ELR (cell line): Measurements from ENCODE around the gene NBEA.
"Not testable (repeated sequence)": the region's sequence is repeated elsewhere in the genome, so short reads cannot be mapped to it uniquely, and the experiment has no call there.

Experiments
- DNase-seq: peaks from one replicate; pipeline ENCODE4 v3.0.0-alpha.2; 2015; ENCODE audit warnings: low read depth

NBEA gene

DNA sequence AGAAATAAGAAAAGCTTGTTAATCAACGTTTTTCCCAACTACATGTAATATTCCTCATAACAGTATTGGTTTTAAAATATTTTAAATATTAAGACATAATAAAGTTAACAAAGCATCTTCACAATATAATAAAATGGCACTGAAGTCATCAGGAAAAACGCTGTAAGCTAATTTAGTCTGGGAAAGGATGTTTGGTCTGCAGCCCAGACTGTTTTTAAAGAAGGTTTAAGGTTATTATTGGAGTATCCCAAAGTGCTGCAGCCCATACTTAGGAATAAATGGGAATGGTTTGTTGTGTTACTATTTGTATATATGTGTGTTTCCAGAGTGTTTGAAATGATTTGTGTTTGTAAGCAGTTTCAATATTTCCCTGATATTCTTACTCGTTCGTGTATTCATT lies 727.3 kb downstream of the NBEA start:
- no peak for DNase-seq

DNA sequence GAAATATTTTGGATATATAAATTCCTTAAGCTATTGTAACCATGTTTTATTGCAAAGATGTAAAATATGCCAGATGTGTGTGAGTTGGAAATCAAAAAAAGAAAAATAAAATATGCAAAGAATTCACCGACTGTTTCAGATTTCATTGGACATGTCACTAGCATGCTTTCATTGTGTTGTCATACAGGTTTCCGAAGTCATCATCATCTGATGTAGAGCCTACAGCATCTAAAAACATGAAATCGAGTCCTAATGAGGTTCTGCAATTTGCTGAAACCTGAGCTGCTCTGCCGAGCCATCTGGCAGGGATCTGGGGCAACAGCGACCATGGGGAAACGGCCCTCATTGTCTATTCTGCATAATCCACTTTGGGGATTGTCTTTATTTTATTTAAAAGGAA lies 730.5 kb downstream of the NBEA start:
- DNase-seq, result peak; percentile 16

DNA sequence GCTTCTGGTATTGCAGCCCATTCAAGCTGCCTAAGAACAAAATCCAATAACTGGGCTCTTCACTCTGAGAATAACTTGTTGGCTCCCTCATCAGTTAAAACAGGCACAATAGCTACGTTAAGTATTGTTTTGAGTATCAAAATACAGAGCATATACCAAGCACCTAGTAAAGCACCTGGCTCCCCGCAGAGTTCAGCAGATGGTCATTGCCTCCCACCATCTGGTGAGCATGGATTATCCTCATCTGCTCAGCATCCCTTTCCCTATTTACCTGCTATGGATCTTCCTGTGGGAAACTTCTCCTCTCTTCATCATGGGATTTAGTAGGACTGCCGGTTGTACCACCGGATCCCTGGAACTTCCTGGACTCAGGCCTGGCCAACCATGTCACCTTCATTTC lies 733.6 kb downstream of the NBEA start:
- DNase-seq, result no peak

DNA sequence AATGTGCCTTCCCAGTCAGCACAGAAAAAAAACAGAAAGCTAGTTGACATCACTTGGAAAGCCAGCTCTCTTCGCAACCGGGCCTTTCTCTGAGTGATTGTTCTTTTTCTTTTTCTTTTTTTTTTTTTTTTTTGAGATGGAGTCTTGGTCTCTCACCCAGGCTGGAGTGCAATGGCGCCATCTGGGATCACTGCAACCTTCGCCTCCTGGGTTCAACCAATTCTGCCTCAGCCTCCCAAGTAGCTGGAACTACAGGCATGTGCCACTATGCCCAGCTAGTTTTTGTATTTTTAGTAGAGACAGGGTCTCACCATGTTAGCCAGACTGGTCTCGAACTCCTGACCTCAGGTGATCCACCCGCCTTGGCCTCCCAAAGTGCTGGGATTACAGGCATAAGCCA lies 735.8 kb downstream of the NBEA start:
- DNase-seq, result not testable (repeated sequence)

DNA sequence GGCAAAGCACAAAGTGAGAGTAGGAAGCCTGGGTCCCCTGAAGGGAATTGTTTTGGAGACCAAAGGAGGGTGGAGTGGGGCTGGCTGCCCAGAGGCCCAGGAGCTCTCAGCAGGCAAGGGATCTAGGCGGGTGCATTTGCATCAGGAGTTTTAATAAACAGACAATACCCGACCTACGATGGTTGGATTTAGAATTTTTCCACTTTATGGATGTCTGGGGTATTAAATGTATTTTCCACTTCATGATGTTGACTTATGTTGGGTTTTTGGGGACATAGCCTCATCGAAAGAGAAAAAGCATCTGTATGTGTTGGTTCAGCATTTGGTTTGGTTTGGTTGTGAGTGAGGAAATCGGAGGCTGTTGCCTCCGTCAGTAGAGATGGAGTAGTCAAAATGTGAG lies 739.6 kb downstream of the NBEA start:
- DNase-seq, result no peak

DNA sequence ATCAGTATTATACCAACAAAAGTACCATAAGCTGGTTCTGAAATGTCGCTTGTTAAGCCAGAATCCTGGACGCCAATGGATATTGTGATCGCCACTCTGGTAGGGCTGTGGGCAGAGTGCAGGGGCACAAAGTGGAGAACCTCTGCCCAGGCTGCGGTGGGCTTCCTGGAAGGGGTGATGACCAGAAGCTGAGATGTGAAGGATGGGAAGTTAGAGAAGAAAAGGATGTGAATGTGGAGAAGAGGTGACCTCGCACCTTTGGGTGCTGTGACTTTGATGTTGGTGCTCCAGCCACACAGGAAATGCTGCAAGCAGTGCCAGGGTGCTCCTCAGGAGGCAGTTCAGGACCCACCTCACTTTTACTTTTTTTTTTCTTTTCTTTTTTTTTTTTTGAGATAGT lies 742.4 kb downstream of the NBEA start:
- DNase-seq, result no peak

DNA sequence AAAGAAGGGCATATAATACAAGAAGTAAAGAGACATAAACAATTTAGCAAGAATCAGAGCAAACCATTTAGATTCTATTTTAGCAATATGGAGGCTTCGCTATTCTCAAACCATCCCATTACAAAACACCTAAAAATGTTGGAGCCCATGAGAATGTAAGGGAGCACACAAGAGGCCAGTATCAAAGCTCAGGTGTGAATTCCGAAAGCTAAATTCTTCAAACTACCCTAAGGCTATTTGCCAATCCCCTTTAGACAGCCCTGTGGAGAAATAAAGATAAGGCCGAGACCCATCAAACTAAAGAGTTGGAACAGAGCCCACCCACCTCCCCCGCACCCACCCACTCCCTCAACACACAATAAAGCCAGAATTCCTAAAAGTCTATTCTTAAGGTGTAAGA lies 745.3 kb downstream of the NBEA start:
- DNase-seq, result no peak

DNA sequence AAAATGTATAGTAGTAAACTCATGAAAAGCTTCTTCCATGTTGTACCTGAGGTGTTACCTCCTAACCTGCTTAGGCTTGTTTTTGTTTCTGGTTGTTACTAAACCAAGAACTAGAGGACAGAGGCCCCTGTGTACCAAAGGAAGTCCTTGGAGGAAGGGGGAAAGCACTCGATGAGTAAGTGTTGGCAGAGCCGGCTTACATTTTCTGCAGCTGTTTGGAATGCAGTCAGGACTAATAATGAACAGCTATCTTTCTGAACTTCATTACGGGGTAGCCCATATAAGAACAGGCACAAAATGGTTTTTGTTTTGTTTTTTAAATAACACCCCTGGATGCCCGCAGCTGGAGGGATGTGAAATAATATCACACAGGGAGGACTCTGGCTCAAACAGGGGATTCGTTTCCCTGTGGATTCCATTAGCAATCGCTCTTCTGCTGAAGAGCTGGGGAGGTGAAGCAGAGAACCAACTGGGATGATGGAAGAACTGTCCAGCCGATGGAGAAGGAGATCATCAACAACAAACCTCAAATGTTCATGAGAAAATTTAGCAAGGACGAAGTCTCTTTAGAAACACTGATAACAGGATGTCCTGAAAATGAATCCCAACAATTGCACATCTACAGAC lies 748.6 kb downstream of the NBEA start:
- peak; percentile 42 for DNase-seq

DNA sequence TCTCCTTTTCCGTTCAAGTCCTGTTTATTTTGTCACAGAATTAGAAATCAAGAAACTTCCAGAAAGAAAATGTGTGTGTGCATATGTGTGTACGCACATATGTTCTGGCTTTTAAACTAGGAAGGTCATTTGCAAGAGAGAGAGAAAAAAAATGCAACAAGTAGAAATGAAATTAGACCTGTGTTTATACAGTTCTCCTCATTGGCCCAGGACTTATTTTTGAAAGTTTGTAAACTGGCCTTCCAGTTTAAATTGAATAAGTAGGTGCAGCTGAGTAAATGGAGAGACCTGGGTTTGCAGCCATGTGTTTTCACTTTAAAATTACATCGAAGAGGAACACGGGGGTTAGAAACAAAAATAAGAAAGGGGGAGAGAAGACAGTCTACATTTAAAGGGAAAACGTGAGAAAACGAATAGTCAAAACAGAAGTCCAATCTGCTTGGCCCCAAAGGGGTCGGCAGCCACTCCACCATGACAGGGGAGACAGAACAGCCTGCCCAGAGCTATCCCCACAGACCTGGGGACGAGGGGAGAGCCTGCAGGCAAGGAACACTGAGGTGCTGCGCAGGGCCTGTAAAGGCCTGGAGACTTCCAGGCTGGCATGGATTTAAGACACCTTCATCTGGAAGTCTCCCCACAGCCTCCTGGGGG lies 751.2 kb downstream of the NBEA start:
- DNase-seq, result no peak

DNA sequence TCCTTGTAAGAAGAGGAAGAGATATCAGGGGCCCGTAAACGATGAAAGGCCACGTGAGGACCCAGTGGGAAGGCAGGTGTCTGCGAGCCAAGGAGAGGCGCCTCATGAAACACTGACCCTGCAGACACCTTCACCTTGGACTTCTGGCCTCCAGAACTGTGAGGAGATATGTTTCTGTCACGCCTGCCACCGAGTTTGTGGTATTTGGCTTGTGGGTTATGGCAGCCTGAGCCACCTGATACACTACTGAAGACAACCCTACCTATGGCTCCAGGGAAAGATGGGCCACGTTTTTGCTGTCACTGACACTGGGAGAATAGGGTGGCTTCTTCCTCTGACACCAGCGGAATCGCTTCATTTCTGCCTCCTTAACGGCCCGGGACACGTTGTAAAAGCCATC lies 752.0 kb downstream of the NBEA start:
- no peak for DNase-seq

DNA sequence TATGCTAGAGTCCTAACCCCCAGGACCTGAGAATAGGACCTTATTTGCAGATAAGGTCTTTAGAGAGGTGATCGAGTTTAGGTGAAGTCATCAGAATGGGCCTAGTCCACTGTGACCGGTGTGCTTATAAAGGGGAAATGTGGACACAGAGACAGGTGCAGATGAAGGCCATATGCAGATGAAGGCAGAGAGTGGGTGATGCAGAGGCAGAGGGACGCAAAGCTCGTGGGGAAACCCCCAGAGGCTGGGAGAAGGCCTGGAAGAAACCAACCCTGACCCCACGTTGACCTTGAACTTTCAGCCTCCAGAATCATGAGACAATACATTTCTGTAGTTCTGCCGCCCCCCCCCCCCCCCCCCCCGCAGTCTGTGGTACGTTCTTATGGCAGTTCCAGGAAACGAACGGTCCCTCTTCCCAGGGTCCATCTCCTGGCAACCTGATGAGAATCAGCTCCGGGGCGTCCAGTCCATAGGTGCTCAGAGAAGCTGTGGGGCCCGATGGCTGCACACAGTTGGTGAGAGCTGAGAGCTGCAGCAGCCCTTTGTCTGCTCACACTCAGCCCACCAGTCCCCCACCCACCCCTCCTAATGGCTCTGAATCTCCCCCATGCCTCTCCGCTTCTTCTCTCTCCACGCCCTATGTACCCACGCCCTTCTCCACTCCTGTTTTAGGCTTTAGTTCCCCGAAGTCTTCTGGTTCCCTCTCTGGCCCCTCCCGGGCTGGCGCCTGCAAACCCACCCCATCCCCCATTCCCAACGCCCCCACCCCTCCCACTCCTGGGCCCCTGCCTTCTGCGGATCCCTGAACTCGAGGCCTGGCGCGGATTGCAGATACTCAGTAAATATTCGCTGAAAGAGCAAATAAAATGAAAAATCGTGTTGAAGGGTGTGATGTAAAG lies 752.7 kb downstream of the NBEA start:
- no peak for DNase-seq

DNA sequence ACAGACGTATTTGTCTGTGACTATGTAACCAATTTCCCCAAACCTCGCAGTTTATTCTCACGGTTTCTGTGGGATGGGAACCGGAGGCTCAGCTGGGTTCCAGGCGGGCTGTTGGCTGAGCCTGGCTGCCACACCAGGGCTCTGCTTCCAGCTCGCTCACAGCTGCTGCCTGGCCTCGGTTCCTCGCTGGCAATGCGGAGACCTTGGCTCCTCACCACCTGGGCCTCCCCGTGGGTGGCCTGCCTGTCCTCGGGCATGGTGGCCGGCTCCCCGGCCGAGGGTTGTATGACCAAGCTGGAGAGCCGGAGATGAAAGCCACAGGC lies 753.3 kb downstream of the NBEA start:
- DNase-seq, result no peak

DNA sequence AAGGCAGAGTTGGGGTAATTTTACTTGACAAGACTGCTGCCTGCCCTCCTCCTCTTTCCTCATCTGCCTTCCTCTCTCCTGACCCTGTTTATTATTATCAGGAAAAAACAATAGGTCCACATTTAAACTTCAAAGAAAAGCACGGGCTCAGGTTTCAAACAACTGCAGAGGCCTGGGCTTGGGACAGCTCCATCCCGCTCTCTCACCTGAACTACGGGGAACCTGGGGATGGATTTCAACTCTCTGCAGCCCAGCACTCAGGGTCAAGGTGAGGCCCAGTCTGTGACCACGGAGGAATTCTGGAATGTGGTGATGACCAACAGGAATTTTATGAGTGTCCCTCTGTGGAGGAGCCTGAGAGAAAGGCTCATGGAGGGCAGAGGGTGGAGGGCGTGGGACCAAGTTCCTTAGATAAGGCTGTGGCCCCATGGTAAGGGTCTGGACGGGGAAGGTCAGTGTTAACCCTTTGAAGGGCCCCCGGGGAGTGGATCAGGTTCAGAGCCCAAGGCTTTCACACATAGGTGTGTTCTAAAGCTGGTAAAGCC lies 755.2 kb downstream of the NBEA start:
- DNase-seq, result peak; percentile 58

DNA sequence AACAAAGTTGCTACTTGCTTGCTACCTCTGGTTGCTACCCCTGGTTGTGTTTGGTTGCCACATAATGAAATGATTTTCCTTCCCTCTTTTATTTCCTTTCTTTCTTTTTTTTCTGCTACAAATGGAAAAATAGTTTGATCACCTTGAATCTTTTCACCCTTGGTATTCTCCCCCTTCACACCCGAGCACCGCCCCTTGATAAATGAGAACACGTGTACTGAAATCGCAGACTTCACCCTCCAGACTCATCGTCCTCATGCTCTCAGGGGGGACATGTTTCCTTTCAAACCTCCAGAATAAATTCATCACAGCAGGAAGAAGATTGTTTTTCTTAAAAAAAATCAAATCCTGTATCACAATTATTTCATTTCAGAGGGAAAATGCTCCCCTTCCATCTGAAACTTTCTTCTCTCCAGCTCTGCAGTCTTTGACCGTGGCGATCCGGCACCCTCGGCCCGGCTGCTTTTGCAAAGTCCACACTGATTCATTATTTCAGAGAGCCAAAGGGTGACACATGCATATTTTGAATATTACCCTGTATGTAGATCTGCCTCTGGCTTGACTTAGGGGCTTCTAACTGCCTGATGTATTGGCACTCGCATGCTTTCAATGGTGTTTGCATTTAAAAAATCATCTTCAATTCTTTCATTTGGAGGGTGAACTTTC lies 757.0 kb downstream of the NBEA start:
- DNase-seq, result peak; percentile 89

DNA sequence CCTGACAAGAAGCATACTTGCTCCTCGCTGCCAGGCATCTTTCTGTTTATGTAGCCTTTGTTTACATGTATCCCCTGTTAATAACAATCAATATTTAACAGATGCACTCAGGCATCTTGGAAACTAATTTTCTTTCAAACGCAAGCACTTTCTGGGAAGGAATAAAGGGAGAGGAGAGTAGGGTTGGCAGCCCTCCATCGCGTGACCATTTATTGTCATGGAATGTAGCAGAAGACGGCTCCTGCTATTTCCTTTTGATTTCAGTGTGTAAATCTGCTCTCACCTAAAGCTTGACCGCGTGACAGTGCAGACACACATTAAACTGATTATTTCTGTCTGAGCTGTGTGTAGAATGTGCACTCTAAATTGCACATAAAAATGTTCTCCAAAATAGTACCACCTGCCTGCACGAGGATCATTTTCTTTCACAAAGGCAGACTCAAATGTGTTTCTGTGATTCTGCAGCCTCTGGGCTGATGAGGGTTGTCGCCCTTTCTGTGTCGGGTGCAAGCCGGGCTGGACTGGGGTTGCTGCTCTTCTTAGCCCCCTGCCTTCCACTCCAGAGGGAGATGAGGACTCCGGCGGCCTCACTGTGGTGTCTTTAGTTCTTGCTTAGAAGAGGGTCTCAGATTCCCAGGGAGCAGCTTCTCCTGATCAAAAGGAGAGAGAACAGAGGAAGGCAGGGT lies 757.9 kb downstream of the NBEA start:
- peak; percentile 60 for DNase-seq

DNA sequence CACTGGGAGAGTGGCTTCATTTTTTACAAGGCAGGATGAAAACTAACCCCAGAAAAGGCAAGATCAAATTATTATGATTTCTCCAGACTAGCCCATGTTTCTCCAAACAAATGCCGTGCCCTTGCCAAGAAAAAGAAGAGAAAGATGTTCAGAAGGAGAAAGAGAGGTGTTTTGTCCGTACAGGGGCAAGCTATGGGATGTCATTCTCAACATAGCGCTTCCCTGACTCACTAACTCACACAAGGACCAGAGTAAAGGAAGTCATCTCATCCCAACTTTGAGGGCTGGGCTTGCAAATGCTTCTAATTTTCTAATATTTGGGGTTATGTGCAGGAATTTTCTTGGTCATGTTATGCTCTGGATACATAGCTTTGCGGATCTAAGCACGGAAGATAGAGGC lies 758.6 kb downstream of the NBEA start:
- peak; percentile 77 for DNase-seq

DNA sequence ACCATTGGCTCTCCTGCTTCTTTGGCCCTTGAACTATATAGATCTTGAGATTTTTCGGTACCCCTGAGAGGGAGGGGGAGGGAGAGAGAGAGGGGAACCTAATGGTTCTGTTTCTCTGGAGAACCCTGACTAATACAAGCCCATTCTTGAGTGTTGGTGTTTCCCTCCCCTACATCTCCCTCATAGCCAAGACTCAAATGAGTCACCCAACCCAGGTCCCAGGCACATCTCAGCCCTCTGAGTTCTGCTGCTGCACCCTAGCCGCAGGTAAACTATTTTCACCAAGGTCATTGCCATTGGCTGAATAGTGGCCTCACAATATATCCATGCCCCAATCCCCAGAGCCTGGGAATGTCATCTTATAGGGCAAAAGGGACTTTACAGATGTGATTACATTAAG lies 760.2 kb downstream of the NBEA start:
- DNase-seq, result no peak

DNA sequence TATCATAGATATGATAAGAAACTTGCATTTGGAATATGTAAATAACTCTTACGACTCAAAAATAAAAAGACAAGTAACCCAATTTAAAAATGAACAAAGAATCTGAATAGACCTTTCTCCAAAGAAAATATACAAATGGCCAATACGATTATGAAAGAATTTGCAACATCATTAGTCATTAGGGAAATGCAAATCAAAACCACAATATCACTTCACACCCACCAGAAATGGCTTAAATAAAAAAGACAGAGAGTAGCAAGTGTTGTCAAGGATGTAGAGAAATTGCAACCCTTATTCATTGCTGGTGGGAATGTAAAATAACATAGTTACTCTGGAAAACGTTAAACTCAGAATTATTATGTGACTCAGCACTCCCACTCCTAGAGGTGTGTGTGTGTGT lies 761.0 kb downstream of the NBEA start:
- peak; percentile 22 for DNase-seq

DNA sequence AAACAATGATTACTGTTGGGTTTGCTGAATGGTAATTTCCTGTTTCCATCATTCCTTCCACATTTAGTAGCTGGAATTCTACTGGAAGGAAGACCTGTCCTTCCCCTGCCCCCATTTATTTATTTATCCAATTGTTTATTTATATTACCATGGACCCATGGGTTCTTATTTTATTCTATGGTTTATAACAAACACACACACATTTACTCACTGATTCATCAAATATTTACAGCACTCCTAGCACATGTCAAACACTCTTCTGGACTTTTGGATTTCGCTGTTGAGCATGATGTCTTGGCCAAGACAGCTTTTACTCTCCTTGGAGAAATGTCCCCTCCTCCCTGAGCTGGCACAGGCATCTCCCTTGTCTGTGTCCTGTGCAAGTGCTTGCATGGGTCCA lies 762.3 kb downstream of the NBEA start:
- DNase-seq, result peak; percentile 18

DNA sequence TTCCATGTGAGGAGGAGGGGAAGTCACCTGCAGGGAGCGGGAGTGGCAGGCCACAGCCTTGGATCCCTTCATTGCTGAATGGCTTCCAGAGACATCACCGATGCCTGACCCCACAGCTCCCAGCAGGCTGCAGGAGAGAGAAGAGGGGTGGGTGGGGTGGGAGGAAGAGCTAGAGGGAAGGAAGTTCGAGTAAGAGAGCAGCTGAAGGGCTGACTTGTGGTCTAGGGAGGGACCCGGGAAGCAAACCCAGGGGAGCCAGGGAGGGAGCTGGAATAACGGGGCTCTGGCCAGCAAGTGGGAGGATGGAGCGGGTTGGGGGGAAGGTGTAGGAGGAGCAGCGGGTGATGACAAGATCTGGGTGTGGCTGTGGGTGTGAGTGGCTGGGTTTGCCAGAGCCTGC lies 764.2 kb downstream of the NBEA start:
- no peak for DNase-seq

DNA sequence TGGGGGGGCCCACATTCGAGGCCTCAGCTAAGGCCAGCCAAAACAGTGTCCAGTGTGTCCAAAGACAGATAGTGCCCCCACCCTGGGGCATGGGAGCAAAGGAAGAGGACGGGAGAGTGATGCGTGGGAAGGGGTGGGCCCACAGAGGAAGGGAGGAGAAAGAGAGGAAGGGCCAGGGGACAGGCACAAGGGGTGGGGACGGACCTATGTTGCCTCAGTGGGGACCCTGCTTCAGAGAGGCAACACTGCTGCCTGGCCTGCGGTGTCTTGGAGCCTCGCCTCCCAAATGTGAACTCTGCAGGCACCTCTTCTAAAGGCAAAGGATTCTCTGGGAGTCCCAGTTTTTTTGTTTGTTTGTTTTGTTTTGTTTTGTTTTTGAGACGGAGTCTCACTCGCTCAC lies 764.7 kb downstream of the NBEA start:
- no peak for DNase-seq

DNA sequence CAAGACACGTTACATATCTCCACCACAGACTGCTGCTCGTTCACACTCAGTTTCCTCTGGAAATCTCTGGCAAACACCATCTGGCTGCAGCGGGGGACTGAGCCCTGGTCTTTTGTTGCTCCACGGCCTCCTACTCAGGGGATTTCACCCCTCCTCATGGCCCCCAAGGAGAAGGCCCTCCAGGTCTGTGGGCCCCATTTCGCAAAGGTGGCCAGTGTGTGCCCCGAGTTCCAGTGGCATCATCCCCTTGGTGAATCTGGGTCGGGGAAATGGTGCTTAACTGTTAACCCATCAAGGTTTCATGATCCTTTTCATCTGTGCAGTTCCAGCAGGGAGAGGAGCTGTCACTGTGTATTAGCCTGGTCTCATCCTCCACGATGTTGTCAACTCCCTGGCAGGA lies 769.8 kb downstream of the NBEA start:
- DNase-seq, result no peak
